CD4-positive, alpha-beta T cell treated with Interleukin-17A for 1 hour (primary cell): ENCODE data around the gene ENO4.
A peak's percentile ranks its signal among the peaks of the same experiment; 100 is the strongest.

Source experiments
- DNase-seq: peaks from one replicate; pipeline ENCODE4 v3.0.0-alpha.2; 2020

ENO4 gene, protein sequence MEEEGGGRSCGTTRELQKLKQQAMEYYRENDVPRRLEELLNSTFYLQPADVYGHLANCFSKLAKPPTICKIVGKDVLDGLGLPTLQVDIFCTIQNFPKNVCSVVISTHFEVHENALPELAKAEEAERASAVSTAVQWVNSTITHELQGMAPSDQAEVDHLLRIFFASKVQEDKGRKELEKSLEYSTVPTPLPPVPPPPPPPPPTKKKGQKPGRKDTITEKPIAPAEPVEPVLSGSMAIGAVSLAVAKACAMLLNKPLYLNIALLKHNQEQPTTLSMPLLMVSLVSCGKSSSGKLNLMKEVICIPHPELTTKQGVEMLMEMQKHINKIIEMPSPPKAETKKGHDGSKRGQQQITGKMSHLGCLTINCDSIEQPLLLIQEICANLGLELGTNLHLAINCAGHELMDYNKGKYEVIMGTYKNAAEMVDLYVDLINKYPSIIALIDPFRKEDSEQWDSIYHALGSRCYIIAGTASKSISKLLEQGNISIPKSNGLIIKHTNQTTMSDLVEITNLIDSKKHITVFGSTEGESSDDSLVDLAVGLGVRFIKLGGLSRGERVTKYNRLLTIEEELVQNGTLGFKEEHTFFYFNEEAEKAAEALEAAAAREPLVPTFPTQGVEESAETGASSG

GRCh38 chr10:116849248-116850057 lies at the start of gene ENO4:
Gene ENO4 (plus strand): TSS chr10:116849499. CDS start chr10:116849567, 68 bp downstream.
- DNase-seq, result peak; percentile 38

- DNase-seq, result no peak
Observed at GRCh38 chr10:116800286-116800929, 48.9 kb upstream of the ENO4 start.

DNA sequence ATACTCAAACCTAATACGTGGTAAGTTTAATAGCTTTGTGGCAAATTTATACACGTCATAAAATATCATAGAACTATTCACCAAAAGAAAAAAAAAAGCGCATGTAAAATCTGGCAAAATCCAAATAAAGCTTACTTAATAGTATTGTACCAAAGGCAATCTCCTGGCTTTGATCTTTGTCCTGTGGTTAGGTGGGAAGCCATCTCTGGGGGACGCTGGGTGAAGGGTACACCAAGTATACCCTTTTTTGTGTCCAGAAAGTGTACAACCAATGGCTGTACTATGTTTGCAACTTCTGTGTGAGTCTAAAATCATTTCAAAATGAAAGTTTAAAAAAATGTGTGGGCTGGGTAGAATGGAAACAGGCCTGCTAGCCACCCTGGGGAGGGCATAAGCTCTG lies 47.6 kb upstream of the ENO4 start:
- no peak for DNase-seq

GRCh38 chr10:116802474-116802873 lies 46.8 kb upstream of the ENO4 start:
- DNase-seq, result no peak

DNA sequence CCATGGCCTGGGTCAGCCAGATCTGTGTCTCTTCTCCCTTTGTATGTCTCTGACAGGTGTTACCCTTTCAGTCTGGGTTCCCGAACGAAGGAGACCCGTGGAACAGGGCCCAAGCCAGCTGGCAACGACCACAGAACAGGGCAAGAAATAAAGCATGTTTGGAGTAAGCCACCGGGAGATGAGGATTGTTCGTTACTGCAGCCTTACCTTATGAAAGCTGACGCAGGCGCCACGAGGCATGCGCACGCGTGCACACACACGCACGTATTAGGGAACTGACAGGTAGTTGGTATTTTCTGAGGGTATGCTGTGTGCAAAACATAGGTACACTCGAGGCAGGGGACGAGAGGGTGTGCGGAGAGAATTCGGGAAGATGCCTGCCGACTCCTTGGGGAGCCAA lies 46.4 kb upstream of the ENO4 start:
- DNase-seq, result no peak

DNA sequence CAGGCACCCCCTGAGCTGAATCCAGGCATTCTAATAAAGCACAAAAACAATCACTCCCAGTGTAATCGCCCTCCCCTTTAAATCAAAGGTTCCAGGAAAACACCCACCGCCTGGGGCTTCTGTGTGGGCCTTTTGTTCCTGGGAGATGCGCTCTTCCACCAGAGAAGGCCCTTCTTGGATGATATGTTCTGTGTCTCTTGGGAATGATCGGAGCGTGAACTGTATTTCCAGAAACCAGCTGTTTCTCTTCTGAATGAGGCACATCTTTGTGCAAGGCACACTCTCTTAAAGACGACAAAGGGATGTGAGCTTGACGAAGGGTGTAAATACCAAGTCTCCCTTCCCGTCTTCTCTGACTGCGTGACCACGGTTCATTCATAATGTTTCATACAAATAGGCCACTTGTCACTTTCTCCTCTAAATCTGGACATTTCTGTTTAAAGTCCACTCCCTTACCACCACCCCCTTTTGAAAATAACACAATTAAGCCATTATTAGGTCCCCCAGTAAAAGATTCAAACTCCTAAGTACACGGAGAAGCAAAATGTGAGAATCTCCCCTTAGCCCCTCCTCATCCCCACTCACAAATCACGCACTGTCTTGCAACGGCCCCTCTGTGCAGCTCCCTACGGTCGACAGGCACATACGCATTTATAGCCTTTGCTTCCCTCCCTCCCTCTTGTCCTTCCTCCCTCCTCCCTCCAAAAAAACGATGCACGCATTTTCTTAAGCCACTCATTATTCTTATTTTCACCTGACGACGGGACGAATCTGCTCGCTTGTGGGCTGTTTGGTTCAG lies 45.6 kb upstream of the ENO4 start:
- DNase-seq, result no peak

DNA sequence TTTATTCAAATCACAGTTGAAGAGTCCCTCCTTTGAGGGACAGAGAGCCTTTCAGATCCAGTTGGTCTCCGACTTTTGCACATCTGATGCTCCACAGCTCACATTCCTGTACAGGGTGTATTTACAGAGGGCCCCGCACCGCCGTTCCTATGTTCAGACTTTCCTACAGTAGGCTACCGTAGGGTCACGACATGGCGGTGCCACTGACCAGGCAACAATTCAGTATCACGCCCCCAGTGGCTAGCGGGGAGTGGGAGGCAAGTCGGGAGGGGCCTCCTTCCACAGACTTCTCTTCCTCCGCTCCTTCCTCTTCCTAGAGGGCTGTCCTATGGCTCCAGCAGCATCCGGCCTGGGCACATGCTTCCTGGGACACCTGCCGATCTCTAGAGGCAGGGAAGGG lies 40.6 kb upstream of the ENO4 start:
- DNase-seq, result no peak

- DNase-seq, result no peak
Observed at GRCh38 chr10:116809483-116810119, 39.7 kb upstream of the ENO4 start.

DNA sequence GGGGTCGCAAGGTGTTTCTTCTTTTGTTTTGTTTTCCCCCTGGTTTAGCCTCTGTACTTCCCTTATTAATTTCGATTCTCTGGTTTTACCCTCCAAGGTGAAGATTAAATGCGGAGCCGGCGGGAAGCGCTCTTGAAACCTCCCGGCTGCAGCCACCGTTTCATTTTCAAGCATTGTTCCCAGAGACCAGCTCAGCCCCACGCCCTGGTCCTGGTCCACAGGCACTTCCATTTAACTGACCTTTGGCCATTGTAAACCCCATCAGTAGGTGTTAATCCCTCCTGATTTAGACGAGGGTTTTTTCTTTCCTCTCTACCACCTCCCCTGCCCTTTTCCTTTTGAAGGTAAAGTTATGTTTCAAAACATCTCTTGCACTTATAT lies 39.2 kb upstream of the ENO4 start:
- DNase-seq, result no peak

GRCh38 chr10:116810895-116811294 lies 38.4 kb upstream of the ENO4 start:
- no peak for DNase-seq

GRCh38 chr10:116811691-116812090 lies 37.6 kb upstream of the ENO4 start:
- no peak for DNase-seq

DNA sequence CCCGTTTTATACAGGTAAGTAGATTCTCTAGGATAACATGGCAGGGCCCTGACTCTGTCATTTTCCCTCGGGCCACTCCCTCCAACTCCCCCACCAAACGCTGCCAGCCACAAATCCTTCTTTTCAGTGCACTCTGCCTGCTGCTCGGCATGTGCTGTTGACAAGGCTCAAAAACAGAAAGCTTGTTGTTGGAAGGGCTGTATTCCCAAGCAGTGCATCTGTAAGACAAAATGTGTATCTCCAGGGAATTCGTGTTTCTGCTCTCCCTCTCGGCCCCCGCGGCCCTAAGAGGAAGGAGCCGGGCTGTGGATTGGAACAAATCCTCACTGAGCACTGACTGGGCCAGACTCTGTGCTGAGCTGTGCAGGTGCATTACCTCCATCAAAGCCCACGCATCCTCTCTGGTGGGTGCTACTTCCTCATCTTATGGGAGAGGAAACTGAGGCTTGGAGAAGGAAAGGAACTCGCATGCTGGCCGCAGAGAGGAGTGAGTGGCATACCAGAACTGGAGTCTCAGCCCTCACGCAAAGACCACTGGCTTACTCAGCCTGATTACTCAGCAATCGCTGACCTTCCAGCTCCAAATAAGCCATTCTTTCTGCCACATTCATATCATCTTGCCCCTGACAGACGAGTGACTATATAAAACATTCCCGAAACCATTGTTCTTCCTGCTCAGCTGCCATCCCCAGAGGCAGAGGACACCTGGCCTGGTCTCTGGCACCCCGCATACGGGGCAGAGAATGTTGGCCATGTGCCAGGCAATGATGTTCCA lies 33.5 kb upstream of the ENO4 start:
- no peak for DNase-seq

DNA sequence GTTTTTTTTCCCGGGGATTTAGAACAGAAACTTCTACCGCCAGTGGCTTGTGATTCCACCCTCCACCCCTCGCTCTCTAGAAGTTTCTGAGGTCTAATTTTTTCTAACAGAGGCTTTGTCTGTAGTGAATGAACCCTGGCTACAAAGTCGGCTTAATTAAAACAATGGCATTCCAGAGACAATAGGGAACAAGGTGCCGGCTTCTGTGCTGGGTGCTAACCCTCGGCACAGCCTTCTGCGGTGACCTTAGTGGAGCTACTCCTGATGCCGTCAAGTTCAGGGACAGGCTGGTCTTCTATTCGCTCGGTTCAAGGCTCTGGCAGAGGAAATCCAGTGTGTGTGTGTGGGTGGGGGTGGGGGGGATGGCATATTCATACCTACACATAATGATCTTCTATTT lies 32.1 kb upstream of the ENO4 start:
- no peak for DNase-seq

DNA sequence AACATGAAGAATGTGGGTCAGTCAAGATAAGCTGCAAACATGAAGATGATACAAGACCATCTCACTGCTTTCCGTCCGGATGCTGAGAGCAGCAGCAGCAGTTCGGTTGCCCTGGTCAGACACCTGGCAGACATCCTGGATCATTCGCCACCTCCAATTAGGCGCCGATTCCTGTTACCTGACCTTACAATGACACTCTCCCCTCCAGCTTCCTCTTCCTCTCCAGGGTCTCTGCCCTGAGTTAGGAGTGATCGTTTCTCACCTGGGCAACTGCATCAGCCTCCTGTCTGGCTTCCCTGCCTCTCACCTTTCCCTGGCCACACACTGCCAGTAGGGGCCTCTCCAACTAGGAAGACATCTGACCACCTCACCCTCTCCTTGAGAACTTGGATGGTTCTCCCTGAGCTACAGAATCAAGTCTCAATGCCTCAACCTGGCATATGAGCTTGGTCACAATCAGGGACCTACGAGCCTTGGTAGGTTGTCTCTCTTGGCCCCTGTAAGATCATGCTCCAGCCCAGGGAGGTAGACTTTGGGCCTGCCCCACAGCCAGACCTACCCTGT lies 31.4 kb upstream of the ENO4 start:
- DNase-seq, result no peak

- DNase-seq, result no peak
Observed at GRCh38 chr10:116819999-116820677, 29.2 kb upstream of the ENO4 start.

DNA sequence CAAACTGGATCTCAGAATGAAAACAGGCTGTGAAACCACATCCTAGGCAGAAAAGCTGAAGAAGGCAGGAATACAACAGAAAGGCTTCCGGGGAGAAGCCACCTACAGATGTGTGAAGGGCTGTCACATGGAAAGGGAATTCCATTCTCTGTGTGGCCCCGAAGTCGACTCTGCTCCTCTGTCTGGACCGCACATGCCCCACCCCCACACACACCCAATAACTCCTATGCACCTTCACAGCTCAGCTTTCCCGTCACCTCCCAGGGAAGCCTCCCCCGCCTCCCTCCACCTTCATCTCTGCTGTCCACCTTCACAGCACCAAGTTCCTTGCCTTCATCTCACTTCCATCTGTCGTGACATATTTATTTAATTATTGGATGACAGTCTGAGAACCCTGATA lies 23.4 kb upstream of the ENO4 start:
- no peak for DNase-seq

DNA sequence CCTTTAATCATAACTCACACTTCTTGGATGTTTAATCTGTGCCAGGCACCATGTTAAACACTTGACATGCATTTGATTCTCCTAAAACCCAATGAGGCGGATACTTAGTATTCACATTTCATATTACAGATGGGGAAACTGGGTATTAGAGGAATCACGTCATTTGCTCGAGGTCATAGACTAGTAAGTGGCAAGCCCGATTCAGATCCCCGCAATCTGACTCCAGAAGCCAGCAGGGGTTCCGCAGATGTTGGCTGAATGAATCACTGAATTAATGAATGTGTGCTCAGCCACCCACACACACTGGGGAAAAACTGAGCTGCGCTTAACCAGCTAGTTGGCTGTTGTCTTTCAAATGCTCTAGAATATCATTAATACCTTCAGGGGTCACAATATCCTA lies 22.5 kb upstream of the ENO4 start:
- DNase-seq, result no peak

- no peak for DNase-seq
Observed at GRCh38 chr10:116827214-116827671, 22.1 kb upstream of the ENO4 start.

DNA sequence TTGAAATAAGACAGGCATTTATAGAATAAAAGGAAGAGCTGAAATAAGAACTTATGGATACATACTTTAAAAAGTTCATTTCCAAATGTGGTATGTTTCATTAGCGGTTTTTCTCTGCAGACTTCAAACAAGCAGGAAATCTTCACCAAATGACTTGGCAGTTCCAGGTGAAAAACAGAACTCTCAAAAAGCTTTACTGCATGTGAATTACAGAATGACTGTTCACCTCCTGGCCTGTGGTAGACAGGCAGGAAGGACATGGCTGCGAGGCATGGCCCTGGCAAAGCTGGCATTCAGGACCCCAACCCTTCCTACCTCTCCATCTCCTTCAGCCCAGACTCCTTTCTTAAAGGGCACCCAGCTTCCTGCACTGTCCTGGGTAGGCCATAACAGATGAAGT lies 21.2 kb upstream of the ENO4 start:
- DNase-seq, result no peak

DNA sequence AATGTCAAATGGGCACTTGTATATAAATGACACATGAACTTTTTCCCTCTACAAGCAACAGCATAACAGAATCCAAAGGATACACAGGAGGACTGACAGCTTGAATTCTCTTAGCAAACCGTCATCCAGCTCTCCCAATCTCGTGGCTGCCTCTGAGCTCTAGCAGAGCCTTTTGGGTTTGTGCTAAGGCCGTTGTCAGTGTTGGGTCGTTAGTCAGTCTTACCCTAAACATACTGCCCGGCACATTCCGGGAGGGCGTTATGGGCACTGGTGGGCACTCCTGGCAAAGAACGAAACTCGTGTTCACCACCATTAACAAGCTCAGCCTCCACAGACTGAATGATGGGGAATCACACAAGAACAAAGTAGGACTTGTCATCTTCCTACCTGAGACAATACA lies 19.6 kb upstream of the ENO4 start:
- no peak for DNase-seq
